HL-60 (cell line): Measurements from ENCODE around the gene PNRC2.

Experiments
- DNase-seq, 2 experiments: peaks; one replicate each; pipeline ENCODE4 v3.0.0-alpha.2; 2010 to 2020; ENCODE audit warnings: low read depth in 1 of 2, low spot score in 1 of 2
- H3K27ac ChIP-seq: fragments of 250-450 bp; sonication (Bioruptor Pico); replicated peaks from 2 replicates; pipeline ENCODE4 v1.5.1; 2020; ENCODE audit warnings: mild to moderate bottlenecking, moderate library complexity
- H3K27me3 ChIP-seq: fragments of 250-450 bp; sonication (Bioruptor Pico); 2 replicates; pipeline ENCODE4 v1.5.1; 2021; ENCODE audit warnings: mild to moderate bottlenecking, moderate library complexity; ENCODE audit not compliant: insufficient read depth, poor library complexity, severe bottlenecking
- H3K4me3 ChIP-seq: replicated peaks from 2 replicates; pipeline ENCODE4 v1.5.1; 2011; ENCODE audit warnings: mild to moderate bottlenecking, control low read depth, low read length; ENCODE audit not compliant: insufficient read depth
- GABPA ChIP-seq: IDR thresholded peaks from 2 replicates; pipeline ENCODE4 v1.6.1; 2012; ENCODE audit warnings: low read depth
- POLR2AphosphoS5 ChIP-seq: IDR thresholded peaks from 2 replicates; pipeline ENCODE4 v1.6.1; 2012; ENCODE audit warnings: low read depth
- SPI1 ChIP-seq: IDR thresholded peaks from 2 replicates; pipeline ENCODE4 v1.6.1; 2012; ENCODE audit warnings: low read depth, mild to moderate bottlenecking, borderline replicate concordance
- TF ChIP-seq, protein P1 (sequence below): IDR thresholded peaks from one replicate; pipeline ENCODE4 v1.5.1; 2011; ENCODE audit warnings: low read length, control low read depth, inconsistent platforms; ENCODE audit not compliant: insufficient read depth
- TF ChIP-seq, protein P2 (sequence below): IDR thresholded peaks from 2 replicates; pipeline ENCODE4 v1.6.1; 2012; ENCODE audit warnings: low read depth; ENCODE audit not compliant: insufficient replicate concordance

The PNRC2 gene

GRCh38 chr1:23999156-23999671, 39.6 kb downstream of the PNRC2 start:
- Histone ChIP-seq H3K27me3 (no peaks in the 10 kb centered on the region), H3K4me3 (no peak overlapping the region), H3K27ac (no peak overlapping the region)
- TF ChIP-seq SPI1 (no peak), POLR2AphosphoS5 (no peak), GABPA (no peak)
- TF ChIP-seq, protein P1, sequence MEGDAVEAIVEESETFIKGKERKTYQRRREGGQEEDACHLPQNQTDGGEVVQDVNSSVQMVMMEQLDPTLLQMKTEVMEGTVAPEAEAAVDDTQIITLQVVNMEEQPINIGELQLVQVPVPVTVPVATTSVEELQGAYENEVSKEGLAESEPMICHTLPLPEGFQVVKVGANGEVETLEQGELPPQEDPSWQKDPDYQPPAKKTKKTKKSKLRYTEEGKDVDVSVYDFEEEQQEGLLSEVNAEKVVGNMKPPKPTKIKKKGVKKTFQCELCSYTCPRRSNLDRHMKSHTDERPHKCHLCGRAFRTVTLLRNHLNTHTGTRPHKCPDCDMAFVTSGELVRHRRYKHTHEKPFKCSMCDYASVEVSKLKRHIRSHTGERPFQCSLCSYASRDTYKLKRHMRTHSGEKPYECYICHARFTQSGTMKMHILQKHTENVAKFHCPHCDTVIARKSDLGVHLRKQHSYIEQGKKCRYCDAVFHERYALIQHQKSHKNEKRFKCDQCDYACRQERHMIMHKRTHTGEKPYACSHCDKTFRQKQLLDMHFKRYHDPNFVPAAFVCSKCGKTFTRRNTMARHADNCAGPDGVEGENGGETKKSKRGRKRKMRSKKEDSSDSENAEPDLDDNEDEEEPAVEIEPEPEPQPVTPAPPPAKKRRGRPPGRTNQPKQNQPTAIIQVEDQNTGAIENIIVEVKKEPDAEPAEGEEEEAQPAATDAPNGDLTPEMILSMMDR, result no peak
- DNase-seq, result no peak

- H3K27me3 ChIP-seq, result no peaks in the 10 kb centered on the region
- no peak overlapping the region for H3K27ac ChIP-seq
- no peak for DNase-seq
- no peak overlapping the region for H3K4me3 ChIP-seq
- TF ChIP-seq GABPA (no peak), SPI1 (no peak), POLR2AphosphoS5 (no peak)
- TF ChIP-seq, protein P2, sequence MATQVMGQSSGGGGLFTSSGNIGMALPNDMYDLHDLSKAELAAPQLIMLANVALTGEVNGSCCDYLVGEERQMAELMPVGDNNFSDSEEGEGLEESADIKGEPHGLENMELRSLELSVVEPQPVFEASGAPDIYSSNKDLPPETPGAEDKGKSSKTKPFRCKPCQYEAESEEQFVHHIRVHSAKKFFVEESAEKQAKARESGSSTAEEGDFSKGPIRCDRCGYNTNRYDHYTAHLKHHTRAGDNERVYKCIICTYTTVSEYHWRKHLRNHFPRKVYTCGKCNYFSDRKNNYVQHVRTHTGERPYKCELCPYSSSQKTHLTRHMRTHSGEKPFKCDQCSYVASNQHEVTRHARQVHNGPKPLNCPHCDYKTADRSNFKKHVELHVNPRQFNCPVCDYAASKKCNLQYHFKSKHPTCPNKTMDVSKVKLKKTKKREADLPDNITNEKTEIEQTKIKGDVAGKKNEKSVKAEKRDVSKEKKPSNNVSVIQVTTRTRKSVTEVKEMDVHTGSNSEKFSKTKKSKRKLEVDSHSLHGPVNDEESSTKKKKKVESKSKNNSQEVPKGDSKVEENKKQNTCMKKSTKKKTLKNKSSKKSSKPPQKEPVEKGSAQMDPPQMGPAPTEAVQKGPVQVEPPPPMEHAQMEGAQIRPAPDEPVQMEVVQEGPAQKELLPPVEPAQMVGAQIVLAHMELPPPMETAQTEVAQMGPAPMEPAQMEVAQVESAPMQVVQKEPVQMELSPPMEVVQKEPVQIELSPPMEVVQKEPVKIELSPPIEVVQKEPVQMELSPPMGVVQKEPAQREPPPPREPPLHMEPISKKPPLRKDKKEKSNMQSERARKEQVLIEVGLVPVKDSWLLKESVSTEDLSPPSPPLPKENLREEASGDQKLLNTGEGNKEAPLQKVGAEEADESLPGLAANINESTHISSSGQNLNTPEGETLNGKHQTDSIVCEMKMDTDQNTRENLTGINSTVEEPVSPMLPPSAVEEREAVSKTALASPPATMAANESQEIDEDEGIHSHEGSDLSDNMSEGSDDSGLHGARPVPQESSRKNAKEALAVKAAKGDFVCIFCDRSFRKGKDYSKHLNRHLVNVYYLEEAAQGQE, result no peak
- TF ChIP-seq, protein P1, result no peak
Observed at GRCh38 chr1:24002695-24003094, 43.1 kb downstream of the PNRC2 start.

GRCh38 chr1:24003331-24003972, 43.8 kb downstream of the PNRC2 start:
- no peaks in the 10 kb centered on the region for H3K27me3 ChIP-seq
- DNase-seq, result no peak
- no peak for TF ChIP-seq SPI1
- no peak for TF ChIP-seq GABPA
- TF ChIP-seq POLR2AphosphoS5, result no peak
- TF ChIP-seq, protein P1, result no peak
- TF ChIP-seq, protein P2, result no peak
- H3K27ac ChIP-seq, result no peak overlapping the region
- H3K4me3 ChIP-seq, result no peak overlapping the region
